Stimulated activated naive CD4-positive, alpha-beta T cell (primary cell): ENCODE measurements around the gene CENPS.
"Not testable (repeated sequence)": the region's sequence is repeated elsewhere in the genome, so short reads cannot be mapped to it uniquely, and the experiment has no call there.

Source experiments
- DNase-seq, 6 experiments: peaks; one replicate each; lab custom pipeline; 2025; lab: John Stamatoyannopoulos, UW

The CENPS gene

DNA sequence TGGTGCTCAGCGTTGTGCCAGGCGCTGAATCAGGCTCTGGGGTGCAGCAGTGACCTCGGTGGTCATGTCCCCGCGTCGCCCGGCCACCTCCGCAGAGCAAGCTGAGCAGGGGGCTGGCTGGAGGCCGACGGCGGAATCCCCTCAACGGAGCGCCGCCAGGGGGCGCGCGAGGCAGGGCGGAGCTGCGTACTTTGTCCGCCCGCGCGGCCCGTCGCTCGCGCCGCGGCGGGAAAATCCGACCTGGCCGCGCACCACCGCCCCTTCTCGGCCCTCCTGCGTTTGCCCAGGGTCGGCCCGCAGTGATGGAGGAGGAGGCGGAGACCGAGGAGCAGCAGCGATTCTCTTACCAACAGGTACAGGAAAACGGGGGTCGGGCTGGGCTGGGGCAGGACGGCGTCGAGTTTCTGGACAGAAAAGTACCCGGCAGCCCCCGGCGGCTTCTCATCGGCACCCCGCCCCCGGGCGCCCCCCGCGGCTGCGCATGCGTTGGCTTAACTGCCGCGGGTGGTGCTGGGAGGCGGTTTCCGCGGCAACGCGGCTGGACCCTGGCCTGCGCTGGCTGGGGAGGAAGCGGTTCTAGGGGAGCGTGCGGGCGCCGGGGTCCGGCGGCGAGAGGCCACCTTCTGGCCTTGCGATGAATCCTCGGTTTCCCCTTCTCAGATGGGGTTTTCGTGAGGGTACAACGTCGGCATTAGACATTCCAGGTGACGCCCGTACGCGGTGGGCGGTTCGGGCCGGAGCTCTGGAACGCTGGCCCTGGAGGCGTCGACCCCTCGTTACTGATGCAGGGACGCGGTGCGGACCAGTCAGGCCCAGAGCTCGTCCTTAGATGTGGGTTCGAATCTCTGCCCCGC lies at the start of gene CENPS:
Gene CENPS, plus strand, starts transcription at position 218 of the 854 bp plus-strand sequence. Its CDS starts 85 bp downstream, at position 303.
- DNase-seq: peak; percentile 78 to 97 (median 88)

DNA sequence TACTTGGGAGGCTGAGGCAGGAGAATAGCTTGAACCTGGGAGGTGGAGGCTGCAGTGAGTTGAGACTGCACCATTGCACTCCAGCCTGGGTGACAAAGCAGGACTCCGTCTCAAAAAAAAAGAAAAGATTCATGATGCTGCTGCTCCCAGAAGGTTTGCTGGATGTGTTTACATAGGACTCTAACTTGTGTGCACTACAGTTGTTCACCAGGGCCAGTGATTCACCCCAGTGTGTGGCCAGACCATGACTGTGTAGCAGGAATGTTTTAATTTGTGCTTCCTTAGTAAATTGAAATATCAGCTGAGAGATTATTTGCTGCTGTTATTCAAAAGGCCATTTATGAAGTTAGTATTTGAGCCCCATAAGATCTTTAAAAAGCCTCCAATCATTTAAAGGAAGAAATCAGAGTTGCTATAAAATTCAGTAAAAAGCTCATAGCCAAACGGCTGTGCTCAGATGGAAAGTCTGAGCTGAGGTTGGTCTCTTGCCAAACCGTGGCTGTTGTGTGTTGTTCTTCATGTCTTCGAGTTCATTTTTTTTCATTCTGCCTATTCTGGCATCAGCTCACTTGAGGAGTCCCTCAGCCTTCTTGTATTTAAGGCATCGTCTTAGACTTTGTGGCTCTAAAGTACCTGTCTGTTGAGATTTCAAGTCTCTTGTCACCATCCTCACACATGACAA lies 49.5 kb upstream of the CENPS start:
- DNase-seq: no peak

DNA sequence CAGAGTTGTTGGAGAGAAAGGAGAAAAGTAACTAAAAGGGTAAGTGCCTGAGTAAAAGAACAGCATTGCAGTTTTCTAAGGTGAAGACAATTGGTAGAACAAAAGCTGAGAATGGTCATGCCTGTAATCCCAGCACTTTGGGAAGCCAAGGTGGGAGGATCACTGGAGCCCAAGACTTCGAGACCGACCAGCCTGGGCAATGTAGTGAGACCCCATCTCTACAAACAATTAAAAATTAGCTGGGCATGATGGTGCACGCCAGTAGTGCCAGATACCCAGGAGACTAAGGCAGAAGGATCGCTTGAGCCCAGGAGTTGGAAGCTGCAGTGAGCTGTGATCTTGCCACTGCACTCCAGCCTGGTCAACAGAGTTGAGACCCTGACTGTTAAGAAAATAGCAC lies 46.6 kb upstream of the CENPS start:
- DNase-seq: no peak

DNA sequence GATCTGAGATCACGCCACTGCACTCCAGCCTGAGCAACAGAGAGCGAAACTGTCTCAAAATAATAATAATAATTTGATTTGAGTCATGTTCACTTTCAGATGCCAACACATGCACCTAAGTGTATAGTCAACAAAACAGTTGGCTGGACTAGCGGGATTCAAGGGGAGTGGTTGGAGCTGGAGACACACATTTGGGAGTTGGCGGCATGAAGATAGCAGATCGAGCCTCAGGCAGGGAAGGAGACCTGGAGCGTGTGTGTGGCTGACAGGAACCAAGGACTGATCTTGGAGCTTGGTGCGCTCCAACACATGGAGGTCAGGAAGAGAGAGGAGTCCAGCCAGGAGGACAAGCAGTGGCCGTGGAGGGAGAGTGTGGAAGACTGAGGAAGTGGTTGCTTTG lies 46.0 kb upstream of the CENPS start:
- DNase-seq: no peak

DNA sequence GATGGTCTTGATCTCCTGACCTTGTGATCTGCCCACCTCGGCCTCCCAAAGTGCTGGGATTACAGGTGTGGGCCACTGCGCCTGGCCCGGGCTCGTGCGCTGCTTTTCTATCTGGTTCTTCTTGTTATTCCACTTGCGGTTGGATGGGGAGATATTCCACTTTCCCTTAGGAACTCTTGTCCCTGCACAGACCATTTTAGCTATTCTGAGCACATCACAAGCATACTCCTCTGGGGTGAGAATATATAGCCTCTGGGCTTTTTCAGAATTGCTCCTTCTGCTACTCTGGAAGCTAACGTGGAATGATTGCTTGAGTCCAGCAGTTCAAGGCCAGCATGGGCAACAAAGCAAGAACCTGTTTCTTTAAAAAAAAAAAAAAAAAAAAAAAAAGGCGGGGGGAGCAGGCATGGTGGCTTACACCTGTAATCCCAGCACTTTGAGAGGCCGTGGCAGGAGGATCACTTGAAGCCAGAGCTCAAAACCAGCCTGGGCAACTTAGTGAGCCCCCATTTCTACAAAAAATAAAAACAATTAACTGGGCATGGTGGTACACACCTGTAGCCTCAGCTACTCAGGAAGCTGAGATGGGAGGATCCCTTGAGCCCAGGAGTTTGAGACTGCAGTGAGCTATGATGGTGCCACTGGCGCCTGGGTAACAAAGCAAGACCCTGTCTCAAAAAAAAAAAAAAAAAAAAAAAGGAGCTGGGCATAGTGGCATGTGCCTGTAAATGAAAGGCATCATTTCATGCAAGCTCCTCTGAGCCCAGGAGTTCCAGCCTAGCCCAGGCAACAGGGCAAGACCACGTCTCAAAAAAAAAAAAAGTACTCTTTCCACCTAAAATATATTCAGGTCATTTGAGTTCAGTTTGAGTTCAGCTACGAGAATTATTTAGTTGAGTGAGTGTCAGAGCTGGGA lies 43.2 kb upstream of the CENPS start:
- DNase-seq: no peak

DNA sequence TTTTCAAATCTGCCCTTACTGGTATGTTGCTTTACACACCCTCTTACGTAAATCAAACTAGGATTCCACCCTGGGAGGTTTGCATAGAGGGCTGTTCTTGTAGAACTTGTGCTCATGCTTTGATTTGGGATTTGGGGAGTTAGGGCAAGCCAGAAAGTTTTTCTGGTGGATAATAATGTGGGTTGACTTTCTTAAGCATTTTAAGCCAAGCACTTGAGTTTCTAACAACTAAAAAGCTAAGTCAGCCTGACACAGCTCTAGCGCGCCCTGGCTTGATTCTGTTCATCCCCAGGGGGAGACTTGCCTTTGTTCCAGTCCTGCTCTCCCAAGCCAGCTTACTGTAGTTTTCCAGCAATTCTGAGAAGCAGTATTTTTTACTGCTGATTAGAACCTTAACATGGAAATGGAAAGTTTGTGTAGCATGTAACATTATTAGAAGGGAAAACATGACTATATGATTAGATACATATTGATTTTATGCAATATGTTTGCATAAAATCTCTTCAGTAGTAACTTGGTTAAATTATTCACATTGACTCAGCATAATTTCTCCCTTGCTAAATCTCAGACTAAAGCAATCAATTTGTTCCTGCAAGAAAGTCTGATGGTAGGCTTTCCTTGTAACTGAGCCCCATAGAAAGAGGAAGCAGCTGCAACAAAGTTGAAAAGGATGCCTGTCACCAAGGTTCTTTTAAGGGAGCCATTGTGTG lies 42.4 kb upstream of the CENPS start:
- peak in 2 of 6 experiments; percentile 3 to 10 for DNase-seq

DNA sequence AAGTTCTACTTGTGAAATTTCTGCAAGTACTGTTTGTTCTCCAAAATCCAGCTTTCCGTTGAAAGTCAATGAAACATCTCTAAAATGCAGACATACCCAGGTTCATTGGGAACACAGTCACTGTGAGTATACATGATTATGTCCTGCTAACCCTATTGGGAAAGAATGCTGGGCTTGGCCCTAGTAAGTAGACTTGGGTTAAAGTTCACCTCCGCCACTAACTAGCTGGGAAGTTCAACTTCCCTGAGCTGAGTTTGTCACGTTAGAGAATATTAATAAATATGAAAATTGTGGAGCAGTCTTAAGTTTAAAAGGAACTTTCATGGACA lies 41.9 kb upstream of the CENPS start:
- DNase-seq: no peak

DNA sequence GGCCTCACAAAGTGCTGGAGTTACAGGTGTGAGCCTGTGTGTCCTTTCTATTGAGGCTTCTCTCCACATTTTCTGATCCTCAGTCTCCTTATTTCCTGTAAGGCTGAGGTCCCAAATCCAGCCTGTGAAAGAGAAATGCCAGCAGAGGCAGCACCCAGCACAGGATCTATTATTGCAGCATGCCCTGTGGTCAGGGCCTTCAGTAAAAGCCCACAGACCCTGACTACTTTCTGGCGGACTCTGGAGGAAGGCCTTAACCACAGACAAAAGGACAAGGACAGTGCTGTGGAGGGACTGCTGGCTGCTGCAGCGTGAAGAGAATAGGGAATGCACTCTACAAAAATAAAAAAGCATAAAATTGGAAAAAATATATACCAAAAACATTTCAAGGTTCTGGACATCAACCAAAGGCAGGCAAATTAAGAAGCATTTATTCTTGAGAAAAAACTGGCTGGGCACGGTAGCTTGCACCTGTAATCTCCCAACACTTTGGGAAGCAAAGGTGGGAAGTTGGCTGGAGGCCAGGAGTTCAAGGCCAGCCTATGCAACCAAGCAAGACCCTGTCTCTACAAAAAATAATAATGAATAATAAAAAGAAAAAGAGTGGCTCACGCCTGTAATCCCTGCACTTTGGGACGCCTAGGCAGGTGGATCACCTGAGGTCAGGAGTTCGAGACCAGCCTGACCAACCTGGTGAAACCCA lies 40.8 kb upstream of the CENPS start:
- DNase-seq: no peak

DNA sequence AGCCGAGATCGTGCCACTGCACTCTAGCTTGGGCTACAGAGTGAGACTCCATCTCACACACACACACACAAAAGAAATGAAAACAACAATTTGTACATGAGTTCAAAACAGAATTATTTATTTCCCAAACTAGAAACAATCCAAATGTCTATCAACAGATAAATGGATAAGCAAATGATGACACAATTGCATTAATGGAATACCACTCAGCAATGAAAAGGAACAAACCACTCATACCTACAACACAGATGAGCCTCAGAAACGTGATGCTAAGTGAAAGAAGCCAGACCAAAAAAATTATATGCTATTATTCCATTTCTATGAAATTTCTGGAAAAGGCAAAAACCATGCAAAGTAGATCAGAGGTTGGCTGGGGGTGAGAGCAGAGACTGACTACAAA lies 33.4 kb upstream of the CENPS start:
- DNase-seq: no peak

DNA sequence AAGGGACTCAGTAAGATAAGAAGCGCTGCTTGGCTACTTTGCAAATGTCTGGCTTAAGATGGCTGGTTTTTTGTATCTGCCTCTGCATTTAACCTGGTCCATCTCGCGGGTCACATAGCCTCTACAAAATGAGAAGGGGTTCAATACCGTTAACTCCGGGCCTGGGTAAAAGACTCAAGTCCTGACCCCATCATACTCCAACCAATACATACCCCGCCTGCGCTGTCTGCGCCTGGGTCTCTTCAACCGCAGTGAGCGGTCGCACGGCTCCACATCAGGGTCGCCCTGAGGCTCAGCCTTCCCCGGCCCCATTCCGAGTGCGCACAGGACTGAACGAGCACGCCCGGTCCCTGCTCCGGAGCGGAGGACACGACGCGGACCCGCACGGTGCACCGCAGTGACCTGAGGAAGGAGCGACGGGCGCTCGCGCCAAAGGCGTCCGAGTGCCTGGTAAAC lies 31.9 kb upstream of the CENPS start:
- peak in 1 of 6 experiments; percentile 25 for DNase-seq

DNA sequence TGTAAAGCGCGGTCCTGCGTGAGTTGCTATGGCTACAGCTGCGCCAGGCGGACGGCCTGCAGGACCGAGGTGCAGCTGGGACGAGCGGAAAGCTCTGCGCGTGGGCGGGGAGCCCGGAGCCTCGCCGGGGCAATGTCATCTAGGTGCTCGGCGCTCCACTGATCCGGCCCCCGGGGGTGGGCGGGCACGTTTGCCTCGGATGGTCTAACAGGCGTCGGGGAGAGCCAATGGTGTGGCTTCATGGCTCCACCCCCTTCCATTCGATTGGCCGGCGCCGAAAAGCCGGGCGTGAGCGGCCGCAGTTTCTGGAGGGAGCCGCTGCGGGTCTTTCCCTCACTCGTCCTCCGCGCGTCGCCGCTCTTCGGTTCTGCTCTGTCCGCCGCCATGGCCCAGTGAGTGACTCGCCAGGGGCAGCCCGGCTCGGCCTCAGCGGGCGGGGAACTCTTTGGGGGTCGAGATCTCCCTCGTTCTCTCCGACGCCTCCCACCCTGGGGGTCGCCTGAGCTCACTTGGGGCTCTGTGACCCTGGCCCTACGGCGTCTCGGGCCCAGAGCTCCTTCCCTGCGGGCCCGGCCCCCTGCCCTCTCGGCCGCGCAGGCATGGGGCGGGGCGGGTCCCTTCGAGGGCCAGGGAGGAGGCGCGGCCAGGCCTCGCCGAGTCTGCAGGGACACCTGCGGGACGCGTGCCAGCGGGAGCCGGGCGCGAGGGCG lies 31.3 kb upstream of the CENPS start, which contains the start of gene PGD:
Gene PGD, plus strand, starts transcription at position 331 of the 710 bp plus-strand sequence. Its CDS starts 54 bp downstream, at position 385.
- peak; percentile 88 to 96 (median 91) for DNase-seq

DNA sequence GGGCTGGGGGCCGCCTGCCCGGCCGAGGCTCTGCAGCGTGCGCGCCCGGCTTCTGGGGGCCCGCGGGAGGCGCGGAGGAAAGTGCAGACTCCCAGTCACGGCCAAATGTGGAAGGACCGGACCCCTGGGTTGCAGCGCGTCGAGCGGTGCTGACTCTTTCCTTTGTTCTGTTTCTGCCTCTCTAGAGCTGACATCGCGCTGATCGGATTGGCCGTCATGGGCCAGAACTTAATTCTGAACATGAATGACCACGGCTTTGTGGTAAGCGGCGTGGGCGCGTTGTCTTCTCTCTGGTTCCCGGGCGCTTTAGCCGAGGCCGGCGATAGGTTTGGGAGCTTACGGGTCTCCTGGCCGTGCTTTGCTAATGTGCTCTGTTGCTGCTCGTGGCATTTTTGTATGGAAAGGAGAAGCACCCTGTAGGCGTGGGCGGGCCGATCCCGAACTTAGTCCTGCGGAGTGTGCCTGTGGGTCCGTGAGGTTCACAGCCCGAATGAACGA lies 30.7 kb upstream of the CENPS start:
- DNase-seq: peak in 1 of 6 experiments; percentile 29

DNA sequence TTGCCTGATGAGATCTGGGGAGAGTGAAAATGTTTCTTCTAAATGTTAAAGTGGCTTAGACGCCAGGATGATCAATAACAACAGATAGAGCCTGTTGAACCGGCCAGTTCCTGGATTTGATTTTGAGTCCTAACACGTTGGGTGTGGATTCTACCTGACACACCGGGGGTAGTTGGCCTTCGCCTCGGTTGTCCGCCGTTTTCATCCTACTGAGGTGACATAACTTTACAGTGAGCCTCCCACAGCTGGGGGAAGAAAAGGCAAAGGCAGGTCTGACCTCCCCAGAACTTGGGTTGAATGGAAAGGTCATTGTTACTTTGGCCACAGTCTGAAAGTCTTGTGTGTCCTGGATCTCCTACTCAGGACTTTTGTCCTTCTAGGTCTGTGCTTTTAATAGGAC lies 30.2 kb upstream of the CENPS start:
- DNase-seq: no peak

DNA sequence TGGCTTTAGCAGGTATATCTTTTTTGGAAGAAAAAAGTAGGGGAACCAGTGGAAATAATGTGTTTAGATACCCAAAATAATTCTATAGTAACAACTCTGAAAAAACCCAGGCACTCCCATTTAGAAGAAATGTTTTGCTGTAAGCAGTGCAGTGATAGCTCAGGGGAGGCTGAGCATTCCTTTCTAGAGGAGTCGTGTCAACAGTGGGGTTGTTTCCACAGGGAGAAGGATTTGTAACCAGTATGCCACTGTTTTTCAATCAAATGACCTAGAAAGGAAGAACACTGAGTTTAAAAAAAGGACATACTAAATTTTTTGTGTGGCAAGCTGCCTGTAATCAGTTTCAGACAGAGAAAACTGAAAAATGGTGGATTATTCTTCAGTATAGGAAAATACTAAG lies 29.0 kb upstream of the CENPS start:
- DNase-seq: no peak

DNA sequence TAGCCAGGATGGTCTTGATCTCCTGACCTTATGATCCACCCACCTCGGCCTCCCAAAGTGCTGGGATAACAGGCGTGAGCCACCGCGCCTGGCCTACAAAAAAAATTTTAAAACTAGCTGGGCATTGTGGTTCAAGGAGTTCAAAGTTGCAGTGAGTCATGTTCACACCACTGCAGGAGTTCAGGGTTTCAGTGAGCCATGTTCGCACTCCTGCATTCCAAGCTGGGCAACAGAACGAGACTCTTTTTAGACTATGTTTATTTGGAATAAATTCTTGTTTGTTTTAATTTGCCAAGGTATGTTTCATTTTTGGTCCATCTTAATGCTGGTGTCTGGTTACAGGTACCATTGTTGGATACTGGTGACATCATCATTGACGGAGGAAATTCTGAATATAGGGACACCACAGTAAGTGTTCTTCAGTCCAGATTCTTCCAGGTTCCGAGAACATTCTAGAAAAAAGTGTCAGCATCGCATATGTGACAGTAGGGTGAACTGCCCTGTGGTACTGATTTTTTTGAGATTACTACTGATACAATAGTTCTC lies 27.4 kb upstream of the CENPS start:
- DNase-seq: no peak

DNA sequence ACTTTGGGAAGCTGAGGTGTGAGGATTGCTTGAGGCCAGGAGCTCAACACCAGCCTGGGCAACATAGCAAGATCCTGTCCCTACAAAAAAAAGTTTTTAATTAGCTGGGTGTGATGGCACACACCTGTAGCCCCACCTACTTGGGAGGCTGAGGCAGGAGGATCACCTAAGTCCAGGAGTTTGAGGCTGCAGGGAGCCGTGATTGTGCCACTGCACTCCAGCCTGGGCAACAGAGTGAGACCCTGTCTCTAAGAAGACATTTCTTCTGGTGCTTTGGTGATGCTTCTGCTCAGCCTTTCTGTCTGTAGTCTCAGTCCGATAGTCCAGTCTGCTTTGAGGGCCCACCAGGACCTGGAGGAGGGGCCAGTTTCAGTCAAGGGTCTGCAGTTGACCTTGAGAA lies 23.0 kb upstream of the CENPS start:
- DNase-seq: no peak

DNA sequence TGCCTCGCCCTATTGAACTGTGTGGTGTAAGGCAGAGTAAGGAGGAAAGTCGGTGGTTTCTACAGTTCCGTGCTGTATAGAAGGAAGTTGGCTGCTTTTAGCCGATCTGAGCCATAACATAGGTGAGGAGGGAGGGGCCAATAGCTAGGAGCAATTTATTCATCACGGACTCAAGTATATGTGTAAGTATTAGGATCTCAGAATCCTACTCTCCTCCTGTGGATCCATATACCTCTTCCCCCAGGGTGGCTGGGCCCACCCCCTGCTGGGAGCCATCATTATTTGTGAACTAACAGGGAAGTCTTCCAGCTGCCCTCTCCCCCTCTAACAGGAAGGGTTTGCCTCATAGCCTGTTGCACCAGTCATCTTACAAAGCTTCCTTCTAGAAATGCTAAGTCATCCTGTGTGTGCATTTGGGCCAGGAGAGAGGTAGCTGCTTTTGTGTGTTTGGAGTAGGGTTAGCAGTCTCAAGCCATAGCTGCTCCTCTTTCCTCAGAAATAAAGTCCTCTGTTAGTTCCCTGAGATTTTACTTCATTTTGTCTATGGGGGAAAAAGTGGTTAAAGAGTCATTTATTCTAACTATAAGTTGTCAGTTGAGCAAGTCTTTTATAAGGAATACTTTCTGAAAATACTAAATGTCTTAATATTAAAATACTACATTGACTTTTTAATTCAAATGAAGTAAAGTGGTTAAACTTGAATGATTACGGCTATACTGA lies 14.9 kb upstream of the CENPS start:
- DNase-seq: no peak

DNA sequence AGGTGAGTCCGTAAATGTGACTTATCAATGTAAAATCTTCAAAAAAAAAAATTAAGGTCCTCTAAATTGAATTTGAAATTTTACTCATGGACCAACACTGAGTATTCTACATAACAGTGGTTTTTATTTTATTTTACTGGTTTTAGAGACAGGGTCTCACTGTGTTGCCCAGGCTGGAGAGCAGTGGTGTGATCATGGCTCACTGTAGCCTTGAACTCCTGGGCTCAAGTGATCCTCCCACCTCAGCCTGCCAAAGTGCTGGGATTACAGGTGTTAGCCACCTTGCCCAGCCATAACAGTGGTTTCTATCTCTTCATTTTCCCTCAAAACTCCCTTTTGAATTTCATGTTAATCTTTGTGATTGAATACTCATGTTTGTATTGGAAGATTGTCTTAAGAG lies 14.3 kb upstream of the CENPS start:
- DNase-seq: not testable (repeated sequence)

DNA sequence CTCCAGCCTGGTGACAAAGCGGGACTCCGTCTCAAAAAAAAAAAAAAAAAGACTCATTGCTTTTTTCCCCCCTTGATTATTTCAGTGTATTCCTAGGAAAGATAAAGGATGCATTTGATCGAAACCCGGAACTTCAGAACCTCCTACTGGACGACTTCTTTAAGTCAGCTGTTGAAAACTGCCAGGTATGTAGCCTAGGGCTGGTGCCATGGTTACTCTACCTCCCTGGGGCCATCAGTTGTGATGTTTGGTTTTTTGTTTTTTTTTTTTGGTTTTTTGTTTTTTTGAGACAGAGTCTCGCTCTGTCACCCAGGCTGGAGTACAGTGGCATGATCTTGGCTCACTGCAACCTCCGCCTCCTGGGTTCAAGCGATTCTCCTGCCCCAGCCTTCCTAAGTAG lies 11.5 kb upstream of the CENPS start:
- not testable (repeated sequence) for DNase-seq
